PC-9 (cell line): ENCODE results near the gene TRIML1. TPM values are rescaled to one million over a fixed set of nuclear protein-coding genes. Genes with fewer than 3 reads are reported as not detected.

Experiments used
- BruUV-seq: library from RNA; stranded (reverse); fragments of 400-500 nt; replicated peaks from 2 replicates; lab custom pipeline; 2021; lab: Mats Ljungman, UMichigan
- CTCF ChIA-PET: fragments of 300-600 bp; sonication (Branson Sonifier 250); formaldehyde crosslinking; loops from one replicate; lab custom pipeline; 2022; ENCODE audit warnings: antibody characterized with exemption; lab: Charles Lee
- POLR2A ChIA-PET: fragments of 300-600 bp; sonication (Branson Sonifier 250); formaldehyde crosslinking; loops from one replicate; lab custom pipeline; 2022; ENCODE audit warnings: antibody characterized with exemption; ENCODE audit not compliant: unreplicated experiment; lab: Charles Lee
- DNase-seq, 2 experiments: peaks; one replicate each; pipeline versions ENCODE4 v3.0.0 to v3.0.0-alpha.2; 2015 to 2022; ENCODE audit warnings: mixed read lengths in 1 of 2
- H2AFZ ChIP-seq: fragments of 200-600 bp; sonication (generic); 2 replicates; pipeline ENCODE4 v1.8.1; 2017; ENCODE audit warnings: antibody characterized with exemption
- H3F3A ChIP-seq: fragments of 200-600 bp; sonication (generic); 2 replicates; pipeline ENCODE4 v1.8.1; 2017; ENCODE audit warnings: antibody characterized with exemption, mild to moderate bottlenecking, low read depth; ENCODE audit not compliant: insufficient read depth
- H3K27ac ChIP-seq: fragments of 200-600 bp; sonication (generic); 2 replicates; pipeline ENCODE4 v1.6.1; 2016; ENCODE audit warnings: mixed run types
- H3K27me3 ChIP-seq: fragments of 200-600 bp; sonication (generic); 2 replicates; pipeline ENCODE4 v1.6.1; 2016; ENCODE audit warnings: low read depth, mixed run types; ENCODE audit not compliant: insufficient read depth
- H3K36me3 ChIP-seq: fragments of 200-600 bp; sonication (generic); 2 replicates; pipeline ENCODE4 v1.6.1; 2016; ENCODE audit warnings: low read depth, mixed run types
- H3K4me1 ChIP-seq: fragments of 200-600 bp; sonication (generic); replicated peaks from 2 replicates; pipeline ENCODE4 v1.6.1; 2016; ENCODE audit warnings: mixed run types; ENCODE audit not compliant: insufficient read depth
- H3K4me2 ChIP-seq: fragments of 200-600 bp; sonication (generic); 2 replicates; pipeline ENCODE4 v1.6.1; 2017; ENCODE audit warnings: mixed run types
- H3K4me3 ChIP-seq: fragments of 200-600 bp; sonication (generic); 2 replicates; pipeline ENCODE4 v1.6.1; 2016; ENCODE audit warnings: mixed run types
- H3K79me2 ChIP-seq: fragments of 200-600 bp; sonication (generic); 2 replicates; pipeline ENCODE4 v1.6.1; 2017; ENCODE audit warnings: low read depth, mixed run types
- H3K9me2 ChIP-seq: fragments of 200-600 bp; sonication (generic); 2 replicates; pipeline ENCODE4 v1.8.1; 2017; ENCODE audit warnings: mild to moderate bottlenecking; ENCODE audit not compliant: insufficient read depth
- H3K9me3 ChIP-seq: fragments of 200-600 bp; sonication (generic); 2 replicates; pipeline ENCODE4 v1.8.1; 2016; ENCODE audit warnings: low read depth; ENCODE audit not compliant: insufficient read depth
- H4K20me1 ChIP-seq: fragments of 200-600 bp; sonication (generic); 2 replicates; pipeline ENCODE4 v1.8.1; 2017; ENCODE audit not compliant: insufficient read depth
- CTCF ChIP-seq: fragments of 200-600 bp; sonication (generic); conservative IDR thresholded peaks from 2 replicates; pipeline ENCODE4 v1.6.1; 2017; ENCODE audit warnings: mixed run types, antibody characterized with exemption, mild to moderate bottlenecking, moderate library complexity
- EZH2 ChIP-seq: fragments of 200-600 bp; sonication (generic); IDR thresholded peaks from 2 replicates; pipeline ENCODE4 v1.8.0; 2017; ENCODE audit warnings: antibody characterized with exemption, low read depth
- intact Hi-C: fragments of 100-400 bp; cut with micrococcal nuclease; formaldehyde crosslinking; loops from one replicate; pipeline ENCODE4 v1.10.0; 2022; ENCODE audit not compliant: unreplicated experiment
- total RNA-seq: library from RNA; stranded (reverse); gene quantifications from 2 replicates; pipeline ENCODE4 v1.2.3, GENCODE V29; 2021

TRIML1 gene
- total RNA-seq, 1 experiment from 2014 or later: not detected

GRCh38 chr4:188139671-188140070, 430 bp downstream of the TRIML1 start:
- no peak for TF ChIP-seq CTCF
- TF ChIP-seq EZH2: no peak
- Histone ChIP-seq H3K9me3 (no peaks in the 10 kb centered on the region), H3F3A (no peaks in the 10 kb centered on the region), H3K27me3 (peaks cover 19% of the 10 kb centered on the region), H3K4me2 (no peak overlapping the region), H3K9me2 (no peaks in the 10 kb centered on the region), H2AFZ (no peak overlapping the region), H3K4me1 (no peaks in the 10 kb centered on the region), H3K4me3 (no peak overlapping the region), H4K20me1 (no peaks in the 10 kb centered on the region), H3K27ac (no peak overlapping the region), H3K36me3 (no peaks in the 10 kb centered on the region), H3K79me2 (no peaks in the 10 kb centered on the region)
- DNase-seq: no peak
- intact Hi-C loops: no loop called here
- BruUV-seq: no TSS peak
- ChIA-PET CTCF (no interaction called here), POLR2A (no interaction called here)

- Histone ChIP-seq H3K27me3 (peaks cover 26% of the 10 kb centered on the region), H3K9me2 (no peaks in the 10 kb centered on the region), H4K20me1 (no peaks in the 10 kb centered on the region), H3K27ac (no peak overlapping the region), H3K36me3 (no peaks in the 10 kb centered on the region), H3K4me3 (no peak overlapping the region; the same call in 1 of the 2 replicates), H3K9me3 (no peaks in the 10 kb centered on the region), H3K4me2 (peak overlapping the region; percentile 39; the same call in 1 of the 2 replicates), H3K79me2 (no peaks in the 10 kb centered on the region), H3K4me1 (no peaks in the 10 kb centered on the region), H2AFZ (no peak overlapping the region), H3F3A (no peaks in the 10 kb centered on the region)
- intact Hi-C loops: no loop called here
- DNase-seq: no peak
- BruUV-seq: no TSS peak
- TF ChIP-seq EZH2: no peak
- TF ChIP-seq CTCF: no peak
- POLR2A ChIA-PET: no interaction called here
- CTCF ChIA-PET: no interaction called here
Observed at GRCh38 chr4:188143731-188144130, 4.5 kb downstream of the TRIML1 start.

- Histone ChIP-seq H4K20me1 (no peaks in the 10 kb centered on the region), H3K9me2 (no peaks in the 10 kb centered on the region), H3K4me1 (no peaks in the 10 kb centered on the region), H3K9me3 (no peaks in the 10 kb centered on the region), H3F3A (no peaks in the 10 kb centered on the region), H3K27me3 (peaks cover 24% of the 10 kb centered on the region), H3K4me2 (no peak overlapping the region), H3K4me3 (no peak overlapping the region), H3K79me2 (no peaks in the 10 kb centered on the region), H2AFZ (no peak overlapping the region), H3K27ac (no peak overlapping the region), H3K36me3 (no peaks in the 10 kb centered on the region)
- no peak for DNase-seq
- intact Hi-C loops: no loop called here
- CTCF ChIA-PET: no interaction called here
- no TSS peak for BruUV-seq
- no peak for TF ChIP-seq CTCF
- TF ChIP-seq EZH2: no peak
- POLR2A ChIA-PET: no interaction called here
Observed at GRCh38 chr4:188145601-188146000, 6.4 kb downstream of the TRIML1 start.
